SK-N-SH treated with all-trans-retinoic acid at 6 μM for 48 hours (cell line): ENCODE measurements around the gene KRT74.

ENCODE experiments used
- ATAC-seq: fragments of 200-7000 bp; cut with Tn5 transposase; 3 replicates; pipeline ENCODE4 v1.9.1; 2020; ENCODE audit warnings: mild to moderate bottlenecking, moderate library complexity
- ARNTL ChIP-seq: fragments of 450-650 bp; formaldehyde crosslinking; IDR thresholded peaks from 2 replicates; pipeline ENCODE4 v1.5.0; 2020; ENCODE audit warnings: low read depth, mild to moderate bottlenecking, moderate library complexity, borderline replicate concordance
- BACH2 ChIP-seq: fragments of 250-450 bp; sonication (Bioruptor Pico); IDR thresholded peaks from 2 replicates; pipeline ENCODE4 v1.9.0; 2021; ENCODE audit warnings: mild to moderate bottlenecking, borderline replicate concordance
- CREB5 ChIP-seq: fragments of 250-450 bp; sonication (Bioruptor Pico); IDR thresholded peaks from 2 replicates; pipeline ENCODE4 v1.5.1; 2020; ENCODE audit warnings: low read depth, mild to moderate bottlenecking, moderate library complexity
- CSDC2 ChIP-seq: fragments of 250-450 bp; sonication (Bioruptor Pico); IDR thresholded peaks from 2 replicates; pipeline ENCODE4 v1.5.0; 2020; ENCODE audit warnings: mild to moderate bottlenecking, moderate library complexity
- CSRNP3 ChIP-seq: fragments of 250-450 bp; sonication (Bioruptor Pico); IDR thresholded peaks from 2 replicates; pipeline ENCODE4 v1.5.1; 2021; ENCODE audit warnings: mild to moderate bottlenecking, moderate library complexity
- ESRRG ChIP-seq: fragments of 250-450 bp; sonication (Bioruptor Pico); IDR thresholded peaks from 2 replicates; pipeline ENCODE4 v1.6.1; 2021; ENCODE audit warnings: mild to moderate bottlenecking
- GLIS3 ChIP-seq: fragments of 250-450 bp; sonication (Bioruptor Pico); IDR thresholded peaks from 2 replicates; pipeline ENCODE4 v1.5.0; 2020; ENCODE audit warnings: mild to moderate bottlenecking, moderate library complexity
- ISL1 ChIP-seq: fragments of 250-450 bp; sonication (Bioruptor Pico); IDR thresholded peaks from 2 replicates; pipeline ENCODE4 v2.1.2; 2022; ENCODE audit warnings: mild to moderate bottlenecking, moderate library complexity
- OSR1 ChIP-seq: fragments of 250-450 bp; sonication (Bioruptor Pico); IDR thresholded peaks from 2 replicates; pipeline ENCODE4 v1.8.0; 2022; ENCODE audit warnings: moderate library complexity, mild to moderate bottlenecking, inconsistent platforms
- POU6F1 ChIP-seq: fragments of 250-450 bp; sonication (Bioruptor Pico); IDR thresholded peaks from 2 replicates; pipeline ENCODE4 v1.8.0; 2021; ENCODE audit warnings: low read depth, mild to moderate bottlenecking, moderate library complexity, borderline replicate concordance
- PPARA ChIP-seq: fragments of 250-450 bp; sonication (Bioruptor Pico); IDR thresholded peaks from 2 replicates; pipeline ENCODE4 v1.5.0; 2020; ENCODE audit warnings: mild to moderate bottlenecking, borderline replicate concordance
- RARB ChIP-seq: fragments of 250-450 bp; sonication (Bioruptor Pico); IDR thresholded peaks from 2 replicates; pipeline ENCODE4 v1.8.0; 2021; ENCODE audit warnings: mild to moderate bottlenecking, moderate library complexity
- SNAI2 ChIP-seq: fragments of 250-450 bp; sonication (Bioruptor Pico); IDR thresholded peaks from 2 replicates; pipeline ENCODE4 v1.5.0; 2020; ENCODE audit warnings: mild to moderate bottlenecking, moderate library complexity
- TCF4 ChIP-seq: fragments of 250-450 bp; sonication (Bioruptor Pico); IDR thresholded peaks from 2 replicates; pipeline ENCODE4 v1.8.0; 2021; ENCODE audit warnings: mild to moderate bottlenecking, moderate library complexity, borderline replicate concordance
- TOX ChIP-seq: fragments of 250-450 bp; sonication (Bioruptor Pico); IDR thresholded peaks from 2 replicates; pipeline ENCODE4 v1.8.0; 2021; ENCODE audit warnings: mild to moderate bottlenecking, moderate library complexity, borderline replicate concordance
- ZC3H10 ChIP-seq: fragments of 250-450 bp; sonication (Bioruptor Pico); IDR thresholded peaks from 2 replicates; pipeline ENCODE4 v1.5.1; 2021; ENCODE audit warnings: mild to moderate bottlenecking, moderate library complexity
- ZFP3 ChIP-seq: fragments of 250-450 bp; sonication (Bioruptor Pico); IDR thresholded peaks from 2 replicates; pipeline ENCODE4 v1.5.0; 2020; ENCODE audit warnings: mild to moderate bottlenecking, moderate library complexity
- ZFP30 ChIP-seq: fragments of 450-650 bp; formaldehyde crosslinking; IDR thresholded peaks from 2 replicates; pipeline ENCODE4 v1.5.0; 2022; ENCODE audit warnings: mild to moderate bottlenecking, moderate library complexity
- ZNF565 ChIP-seq: fragments of 450-650 bp; formaldehyde crosslinking; conservative IDR thresholded peaks from 2 replicates; pipeline ENCODE4 v1.5.0; 2020; ENCODE audit warnings: low read depth, mild to moderate bottlenecking, moderate library complexity
- ZNF70 ChIP-seq: fragments of 450-650 bp; formaldehyde crosslinking; IDR thresholded peaks from 2 replicates; pipeline ENCODE4 v1.5.0; 2020; ENCODE audit warnings: mild to moderate bottlenecking, moderate library complexity
- ZNF8 ChIP-seq: fragments of 450-650 bp; formaldehyde crosslinking; IDR thresholded peaks from 2 replicates; pipeline ENCODE4 v1.5.0; 2020; ENCODE audit warnings: mild to moderate bottlenecking, moderate library complexity

KRT74 gene

GRCh38 chr12:52539083-52539820 is 34.4 kb downstream of the KRT74 start (continued):
- no peak for TF ChIP-seq CREB5 (CRISPR knock-in tag)
- TF ChIP-seq RARB (CRISPR knock-in tag) = no peak
- TF ChIP-seq ZFP3 (CRISPR knock-in tag) = no peak

- ATAC-seq = no peak
- TF ChIP-seq ZC3H10 (CRISPR knock-in tag) = no peak
- no peak for TF ChIP-seq CSDC2 (CRISPR knock-in tag)
- TF ChIP-seq ZFP3 (CRISPR knock-in tag) = no peak
- TF ChIP-seq BACH2 (CRISPR knock-in tag) = no peak
- no peak for TF ChIP-seq PPARA (CRISPR knock-in tag)
- TF ChIP-seq ZNF8 (CRISPR knock-in tag) = no peak
- TF ChIP-seq RARB (CRISPR knock-in tag) = no peak
- TF ChIP-seq ISL1 = no peak
- no peak for TF ChIP-seq ARNTL (CRISPR knock-in tag)
- TF ChIP-seq CREB5 (CRISPR knock-in tag) = no peak
- no peak for TF ChIP-seq ZNF70 (CRISPR knock-in tag)
- no peak for TF ChIP-seq POU6F1 (CRISPR knock-in tag)
- TF ChIP-seq, all 23 proteins: peak for 0
Observed at GRCh38 chr12:52537101-52537500, 36.5 kb downstream of the KRT74 start.

GRCh38 chr12:52535574-52535973 is 38.1 kb downstream of the KRT74 start:
- ATAC-seq = no peak
- TF ChIP-seq RARB (CRISPR knock-in tag) = no peak
- TF ChIP-seq TOX (CRISPR knock-in tag) = no peak
- no peak for TF ChIP-seq ZNF565
- TF ChIP-seq ISL1 = no peak
- TF ChIP-seq CSDC2 (CRISPR knock-in tag) = no peak
- no peak for TF ChIP-seq ZC3H10 (CRISPR knock-in tag)
- no peak for TF ChIP-seq CSRNP3
- TF ChIP-seq ZFP30 = no peak

GRCh38 chr12:52534482-52534881 is 39.2 kb downstream of the KRT74 start:
- ATAC-seq = no peak
- TF ChIP-seq ISL1 (no peak), BACH2 (CRISPR knock-in tag) (no peak), RARB (CRISPR knock-in tag) (no peak), ZFP30 (no peak), CREB5 (CRISPR knock-in tag) (no peak), OSR1 (CRISPR knock-in tag) (no peak), CSRNP3 (no peak), PPARA (CRISPR knock-in tag) (no peak), TCF4 (CRISPR knock-in tag) (no peak), POU6F1 (CRISPR knock-in tag) (no peak), SNAI2 (CRISPR knock-in tag) (no peak), ZNF70 (CRISPR knock-in tag) (no peak), GLIS3 (CRISPR knock-in tag) (no peak), CSDC2 (CRISPR knock-in tag) (no peak), ZNF565 (no peak), ZC3H10 (CRISPR knock-in tag) (no peak), ARNTL (CRISPR knock-in tag) (no peak), ZNF8 (CRISPR knock-in tag) (no peak), ESRRG (CRISPR knock-in tag) (no peak)
- TF ChIP-seq, all 23 proteins: peak for 0
